SIG-M5 (cell line): ENCODE data around the gene L3MBTL2.
"Not testable (repeated sequence)": the region's sequence is repeated elsewhere in the genome, so short reads cannot be mapped to it uniquely, and the experiment has no call there.

ENCODE experiments used
- DNase-seq: peaks from one replicate; lab custom pipeline; 2025; lab: John Stamatoyannopoulos, UW

Gene L3MBTL2

GRCh38 chr22:41241133-41241676 is 36.1 kb downstream of the L3MBTL2 start:
- no peak for DNase-seq

DNA sequence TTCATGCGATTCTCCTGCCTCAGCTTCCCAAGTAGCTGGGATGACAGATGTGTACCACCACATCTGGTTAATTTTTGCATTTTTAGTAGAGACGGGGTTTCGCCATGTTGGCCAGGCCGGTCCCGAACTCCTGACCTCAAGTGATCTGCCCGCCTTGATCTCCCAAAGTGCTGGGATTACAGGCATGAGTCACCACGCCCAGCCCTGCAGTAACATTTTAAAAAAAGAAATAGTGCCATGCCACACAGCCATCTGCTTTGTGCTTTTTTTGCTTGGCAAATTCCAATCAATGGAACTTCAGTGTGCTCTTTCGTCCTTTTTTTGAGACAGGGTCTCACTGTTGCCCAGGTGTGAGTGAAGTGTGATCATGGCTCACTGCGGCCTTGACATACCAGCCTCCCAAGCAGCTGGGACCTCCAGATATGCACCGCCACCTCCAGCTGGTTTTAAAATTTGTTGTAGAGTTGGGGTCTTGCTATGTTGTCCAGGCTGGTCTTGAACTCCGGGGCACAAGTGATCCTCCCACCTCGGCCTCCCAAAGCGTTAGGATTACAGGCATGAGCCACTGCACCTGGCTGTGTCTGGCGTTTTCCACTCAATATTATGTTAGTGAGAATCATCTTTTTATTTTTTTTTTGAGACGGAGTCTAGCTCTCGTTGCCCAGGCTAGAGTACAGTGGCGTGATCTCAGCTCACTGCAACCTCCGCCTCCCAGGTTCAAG is 37.4 kb downstream of the L3MBTL2 start:
- DNase-seq = no peak

GRCh38 chr22:41243361-41243760 is 38.2 kb downstream of the L3MBTL2 start:
- no peak for DNase-seq

DNA sequence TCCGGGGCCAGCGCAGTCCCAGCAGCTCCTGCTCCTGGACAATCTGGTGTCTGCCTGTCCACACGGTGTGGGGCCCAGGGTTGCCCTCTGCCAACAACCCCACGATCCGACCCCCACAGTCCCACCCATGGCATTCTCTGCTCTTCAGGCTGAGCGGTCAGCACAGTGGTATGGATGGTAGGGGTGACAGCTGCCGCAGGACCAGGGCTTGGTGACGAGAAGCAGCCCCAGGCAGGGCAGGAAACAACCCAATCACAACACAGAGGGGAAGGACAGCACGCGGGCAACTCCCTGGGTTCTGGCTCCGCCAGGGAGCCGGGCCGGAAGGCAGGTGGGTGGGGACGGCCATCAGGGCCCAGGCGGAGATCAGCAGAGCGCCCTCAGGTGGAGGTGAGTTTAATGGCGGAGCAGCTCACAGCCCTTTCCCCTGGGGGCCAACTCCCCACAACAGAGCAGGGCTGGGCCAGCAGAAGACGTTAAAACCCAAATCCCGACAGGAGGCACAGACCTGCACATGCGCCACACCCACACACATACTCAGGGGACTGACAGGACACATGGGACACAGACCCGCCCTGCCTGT is 40.9 kb downstream of the L3MBTL2 start:
- DNase-seq = no peak

GRCh38 chr22:41247703-41248102 is 42.6 kb downstream of the L3MBTL2 start:
- DNase-seq = no peak

GRCh38 chr22:41248314-41248713 is 43.2 kb downstream of the L3MBTL2 start:
- DNase-seq = no peak

- no peak for DNase-seq
These were observed 43.6 kb downstream of the L3MBTL2 start for GRCh38 chr22:41248758-41249157.

GRCh38 chr22:41249442-41249841 is 44.3 kb downstream of the L3MBTL2 start:
- no peak for DNase-seq

DNA sequence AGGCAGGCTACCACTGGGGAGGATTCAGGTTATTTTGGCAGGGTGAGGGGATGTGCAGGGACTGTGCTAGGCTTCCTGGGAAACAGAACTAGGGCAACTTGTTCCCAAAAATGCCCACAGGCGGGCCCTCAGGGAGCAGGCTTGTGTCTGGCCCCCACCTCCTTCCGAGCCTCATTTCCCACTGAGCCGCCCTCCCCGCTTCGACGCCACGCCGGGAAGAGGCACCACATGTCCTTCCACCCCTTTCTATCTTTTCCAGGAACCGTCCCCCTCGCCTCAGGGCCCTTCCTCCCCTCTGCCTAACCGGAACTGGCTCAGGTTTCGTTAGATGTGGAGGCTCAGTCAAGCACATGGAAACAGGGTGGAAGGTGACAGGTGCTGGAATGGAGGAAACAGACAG is 45.0 kb downstream of the L3MBTL2 start:
- no peak for DNase-seq

- DNase-seq = no peak
These were observed 47.3 kb downstream of the L3MBTL2 start for GRCh38 chr22:41252365-41252764.

GRCh38 chr22:41254230-41254629 is 49.1 kb downstream of the L3MBTL2 start:
- DNase-seq = no peak

- no peak for DNase-seq
These were observed 51.4 kb downstream of the L3MBTL2 start for GRCh38 chr22:41256254-41257253.

DNA sequence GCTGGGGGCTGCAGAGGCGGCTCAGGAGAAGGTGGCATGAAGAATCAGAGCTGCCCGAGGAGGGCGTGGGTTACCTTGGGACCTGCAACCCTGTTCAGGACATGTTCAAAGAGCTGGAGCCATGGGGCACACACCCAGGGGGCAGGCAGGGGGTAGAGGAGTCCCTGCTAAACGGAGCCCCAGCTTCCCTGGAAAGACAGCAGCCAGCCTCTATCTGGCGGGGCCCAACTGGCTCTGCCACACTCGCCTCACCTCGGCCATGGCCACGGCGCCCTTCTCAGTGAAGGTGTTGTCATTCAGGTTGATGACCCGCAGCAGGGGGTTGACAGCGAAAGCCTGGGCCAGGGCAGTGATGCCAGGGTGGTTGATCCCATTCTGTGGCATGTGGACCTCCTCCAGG is 52.6 kb downstream of the L3MBTL2 start:
- DNase-seq = no peak

GRCh38 chr22:41259756-41260155 is 54.6 kb downstream of the L3MBTL2 start:
- not testable (repeated sequence) for DNase-seq

DNA sequence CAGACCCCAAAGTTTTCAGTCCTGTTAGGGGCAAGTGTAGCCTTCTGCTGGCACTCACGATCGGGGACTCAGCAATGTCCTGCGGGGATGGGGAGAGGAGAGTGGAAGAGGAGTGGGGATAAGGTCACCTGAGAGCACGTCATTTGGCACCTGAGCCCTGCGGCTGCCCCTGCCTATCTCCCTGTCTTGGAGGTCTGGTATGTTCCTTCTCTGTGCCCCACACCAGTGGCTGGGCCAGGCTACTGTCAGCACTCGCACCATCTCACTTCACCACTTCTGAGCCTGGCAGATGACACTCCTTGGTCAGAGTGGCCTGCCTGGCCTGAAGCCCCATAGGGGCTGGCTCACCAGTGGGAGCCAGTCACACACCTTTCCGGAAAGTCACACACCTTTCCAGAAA is 55.8 kb downstream of the L3MBTL2 start:
- no peak for DNase-seq

DNA sequence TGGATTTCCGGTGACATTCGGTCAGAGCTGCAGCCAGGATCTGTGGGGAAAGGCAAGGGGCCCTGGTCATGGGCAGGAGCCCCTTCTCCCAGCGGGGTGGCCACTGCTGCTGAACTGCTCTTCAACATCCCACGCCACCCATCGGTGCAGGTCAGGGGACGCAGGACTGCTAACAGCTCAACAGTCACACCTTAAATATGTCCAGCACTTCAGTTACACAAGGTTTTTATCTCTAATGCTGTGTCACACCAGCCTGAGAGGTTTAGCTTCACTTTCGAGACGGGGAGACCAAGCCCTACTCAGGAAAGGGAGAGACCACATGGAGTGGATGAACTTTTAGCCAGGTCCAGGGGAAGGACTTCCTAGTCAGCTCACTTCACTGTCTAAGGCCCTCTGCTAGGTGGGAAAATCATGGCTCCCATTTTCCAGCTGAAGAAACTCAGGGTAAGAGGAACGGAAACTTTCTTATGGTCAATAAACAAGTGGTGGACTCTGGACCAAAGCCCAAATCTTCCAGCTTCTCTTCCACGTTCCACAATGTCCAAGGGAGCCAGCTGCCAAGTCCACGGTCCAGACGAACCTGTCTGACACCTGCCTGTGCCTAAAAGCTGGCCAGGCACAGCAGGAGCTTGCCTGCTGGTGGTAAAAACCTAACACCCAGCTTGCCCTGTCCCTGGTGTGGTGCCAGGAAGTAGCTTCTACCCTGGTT is 56.6 kb downstream of the L3MBTL2 start:
- no peak for DNase-seq

- no peak for DNase-seq
These were observed 57.2 kb downstream of the L3MBTL2 start for GRCh38 chr22:41262250-41262765.

- no peak for DNase-seq
These were observed 58.6 kb downstream of the L3MBTL2 start for GRCh38 chr22:41263704-41264103.

- no peak for DNase-seq
These were observed 59.4 kb downstream of the L3MBTL2 start for GRCh38 chr22:41264408-41264941.

DNA sequence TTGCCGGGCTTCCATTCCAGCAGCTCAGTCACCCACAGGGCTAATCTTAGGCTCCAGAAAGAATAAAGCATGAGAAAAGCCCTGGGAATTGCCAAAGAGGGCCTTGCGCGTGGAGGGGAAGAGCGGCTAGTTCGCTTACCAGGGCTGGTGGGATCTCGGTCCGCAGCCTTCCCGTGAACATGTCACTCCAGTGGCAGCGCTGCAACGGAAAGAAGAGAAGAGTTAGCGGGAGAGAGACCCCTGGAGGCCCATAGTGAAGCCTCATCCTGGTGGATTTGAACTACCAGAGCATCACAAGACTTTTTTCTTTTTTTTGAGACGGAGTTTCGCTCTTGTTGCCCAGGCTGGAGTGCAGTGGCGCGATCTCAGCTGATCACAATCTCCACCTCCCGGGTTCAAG is 62.8 kb downstream of the L3MBTL2 start:
- DNase-seq = no peak

GRCh38 chr22:41271787-41272186 is 66.7 kb downstream of the L3MBTL2 start:
- DNase-seq = no peak
